DMS53 treated with DMSO at 0.1 percent for 48 hours (cell line): Measurements from ENCODE around the gene TOB1.
"Not testable (repeated sequence)": the region's sequence is repeated elsewhere in the genome, so short reads cannot be mapped to it uniquely, and the experiment has no call there.

ENCODE experiments used
- DNase-seq: peaks from one replicate; lab custom pipeline; 2025; ENCODE audit not compliant: unreplicated experiment; lab: John Stamatoyannopoulos, UW

The TOB1 gene

GRCh38 chr17:50899005-50899460 is 32.9 kb upstream of the TOB1 start:
- DNase-seq: no peak

GRCh38 chr17:50898369-50899004 is 32.3 kb upstream of the TOB1 start:
- no peak for DNase-seq

GRCh38 chr17:50894513-50894912 is 28.4 kb upstream of the TOB1 start:
- not testable (repeated sequence) for DNase-seq

GRCh38 chr17:50893183-50893993 is 27.2 kb upstream of the TOB1 start:
- DNase-seq: no peak

- no peak for DNase-seq
Observed at GRCh38 chr17:50892101-50892776, 26.1 kb upstream of the TOB1 start.

GRCh38 chr17:50891577-50891989 is 25.4 kb upstream of the TOB1 start:
- no peak for DNase-seq

GRCh38 chr17:50890675-50891516 is 24.7 kb upstream of the TOB1 start:
- DNase-seq: no peak

- DNase-seq: no peak
Observed at GRCh38 chr17:50889528-50890118, 23.5 kb upstream of the TOB1 start.

- DNase-seq: no peak
Observed at GRCh38 chr17:50887705-50888245, 21.6 kb upstream of the TOB1 start.

GRCh38 chr17:50884439-50885311 is 18.5 kb upstream of the TOB1 start:
- no peak for DNase-seq

- DNase-seq: no peak
Observed at GRCh38 chr17:50883850-50884438, 17.8 kb upstream of the TOB1 start.

GRCh38 chr17:50882851-50883250 is 16.7 kb upstream of the TOB1 start:
- DNase-seq: no peak

GRCh38 chr17:50881182-50881581 is 15.0 kb upstream of the TOB1 start:
- DNase-seq: no peak

GRCh38 chr17:50879086-50879485 is 12.9 kb upstream of the TOB1 start:
- DNase-seq: no peak

GRCh38 chr17:50877838-50878237 is 11.7 kb upstream of the TOB1 start:
- DNase-seq: no peak

GRCh38 chr17:50877042-50877441 is 10.9 kb upstream of the TOB1 start:
- DNase-seq: not testable (repeated sequence)

- DNase-seq: no peak
Observed at GRCh38 chr17:50875074-50875473, 8.9 kb upstream of the TOB1 start.

GRCh38 chr17:50872710-50873424 is 6.7 kb upstream of the TOB1 start:
- DNase-seq: no peak
